Right lobe of liver (tissue), 6 donors: ENCODE data around the gene SERPING1. TPM values are rescaled to one million over a fixed set of nuclear protein-coding genes. Genes with fewer than 3 reads are reported as not detected.
"Not testable (repeated sequence)": the region's sequence is repeated elsewhere in the genome, so short reads cannot be mapped to it uniquely, and the experiment has no call there.

ENCODE experiments used
- ATAC-seq, 4 donors: fragments of 200-7000 bp; cut with Tn5 transposase; one replicate each; pipeline ENCODE4 v1.9.1; 2020; ENCODE audit warnings: mild to moderate bottlenecking in 4 of 4, moderate library complexity in 4 of 4
- DNase-seq, 3 donors: peaks; one replicate each; pipeline ENCODE4 v3.0.0-alpha.2; 2020
- H3K27ac ChIP-seq, 3 donors: fragments of 200-600 bp; one replicate each; pipeline ENCODE4 v1.8.0; 2022
- H3K27me3 ChIP-seq, 2 donors: fragments of 200-600 bp; one replicate each; pipeline ENCODE4 v1.8.0; 2022
- H3K36me3 ChIP-seq, 4 donors: fragments of 200-600 bp; sonication (generic) in 1 of 4; one replicate each; pipeline versions ENCODE4 v1.5.1 to v1.8.0; 2017 to 2022; ENCODE audit warnings: control low read depth in 1 of 4
- H3K4me1 ChIP-seq, 4 donors: fragments of 200-600 bp; sonication (generic) in 1 of 4; one replicate each; pipeline versions ENCODE4 v1.5.1 to v1.8.0; 2017 to 2022; ENCODE audit warnings: control low read depth in 1 of 4
- H3K4me3 ChIP-seq, 3 donors: fragments of 200-600 bp; one replicate each; pipeline ENCODE4 v1.8.0; 2022
- H3K9me3 ChIP-seq, 4 donors: fragments of 200-600 bp; sonication (generic) in 1 of 4; one replicate each; pipeline versions ENCODE4 v1.5.1 to v1.8.0; 2017 to 2022; ENCODE audit warnings: control low read depth in 1 of 4
- POLR2A ChIP-seq: fragments of 450-650 bp; IDR thresholded peaks from one replicate; pipeline ENCODE4 v1.6.1; 2017; ENCODE audit warnings: antibody characterized with exemption, mild to moderate bottlenecking
- WGBS: methylation state at CpG from one replicate; pipeline ENCODE4 v1.1.6; 2018; ENCODE audit warnings: low coverage, low lambda C conversion rate; ENCODE audit not compliant: insufficient coverage; ENCODE audit errors: missing lambda C conversion rate; 5-methylcytosine and 5-hydroxymethylcytosine counted together
- intact Hi-C, 2 donors: fragments of 100-400 bp; cut with DNase I; formaldehyde crosslinking; loops; one replicate each; pipeline versions ENCODE4 v1.11.2 to v1.14.1; 2022
- total RNA-seq, 6 experiments: library from RNA; depleted of rRNA in 2 of 6; stranded (reverse); fragments of >200 nt in 2 of 6; fragmentation: NEBNext Ultra II Directional in 3 of 6; extraction: Animal tissue kit (Norgen Biotek cat#: 25700) in 3 of 6; gene quantifications; one replicate each; pipeline versions ENCODE4 v1.1.0 to v1.2.4, GENCODE V29; 2016 to 2023
- TF ChIP-seq, protein P1 (sequence below), 4 donors: fragments of 200-600 bp in 3 of 4; fragments of 450-650 bp in 1 of 4; IDR thresholded peaks; one replicate each; pipeline versions ENCODE4 v1.5.1 to v1.8.0; 2016 to 2022; ENCODE audit warnings: antibody characterized with exemption in 4 of 4, mild to moderate bottlenecking in 2 of 4
- donor health status: DM: no; HTN: yes; CAD: no.
- donor health status: DM: no; HTN: no; CAD: no.
- donor health status: DM: no; HTN: no; CAD: no.
- donor health status: DM: no; HTN: yes; CAD: no.
- donor health status: DM: no; HTN: yes; CAD: no.

SERPING1 gene
- total RNA-seq, 6 experiments from 2014 or later, result 1,903 to 2,571 (median 2,194) TPM

DNA sequence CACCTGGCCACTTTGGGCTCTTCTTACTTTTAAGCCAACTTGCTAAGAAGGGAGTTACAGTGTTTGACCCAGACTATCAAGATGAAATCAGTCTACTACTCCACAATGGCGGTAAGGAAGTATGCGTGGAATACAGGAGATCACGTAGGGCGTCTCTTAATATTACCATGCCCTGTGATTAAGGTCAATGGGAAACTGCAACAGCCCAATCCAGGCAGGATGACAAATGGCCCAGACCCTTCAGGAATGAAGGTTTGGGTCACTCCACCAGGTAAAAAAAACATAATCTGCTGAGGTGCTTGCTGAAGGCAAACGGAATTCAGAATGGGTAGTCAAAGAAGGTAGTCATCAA is 53.2 kb downstream of the SERPING1 start:
- ATAC-seq (no peak), DNase-seq (no peak)
- Histone ChIP-seq H3K27ac (no peak overlapping the region), H3K9me3 (no peaks in the 10 kb centered on the region), H3K4me3 (no peak overlapping the region), H3K4me1 (peaks cover 0 to 5% (median 0%) of the 10 kb centered on the region in 4 donors), H3K27me3 (peaks cover 0 to 11% of the 10 kb centered on the region in 2 donors), H3K36me3 (no peaks in the 10 kb centered on the region)
- intact Hi-C loops, result no loop called here
- 62% methylated on average over 5 of the region's 5 CpGs for WGBS
- TF ChIP-seq, protein P1, sequence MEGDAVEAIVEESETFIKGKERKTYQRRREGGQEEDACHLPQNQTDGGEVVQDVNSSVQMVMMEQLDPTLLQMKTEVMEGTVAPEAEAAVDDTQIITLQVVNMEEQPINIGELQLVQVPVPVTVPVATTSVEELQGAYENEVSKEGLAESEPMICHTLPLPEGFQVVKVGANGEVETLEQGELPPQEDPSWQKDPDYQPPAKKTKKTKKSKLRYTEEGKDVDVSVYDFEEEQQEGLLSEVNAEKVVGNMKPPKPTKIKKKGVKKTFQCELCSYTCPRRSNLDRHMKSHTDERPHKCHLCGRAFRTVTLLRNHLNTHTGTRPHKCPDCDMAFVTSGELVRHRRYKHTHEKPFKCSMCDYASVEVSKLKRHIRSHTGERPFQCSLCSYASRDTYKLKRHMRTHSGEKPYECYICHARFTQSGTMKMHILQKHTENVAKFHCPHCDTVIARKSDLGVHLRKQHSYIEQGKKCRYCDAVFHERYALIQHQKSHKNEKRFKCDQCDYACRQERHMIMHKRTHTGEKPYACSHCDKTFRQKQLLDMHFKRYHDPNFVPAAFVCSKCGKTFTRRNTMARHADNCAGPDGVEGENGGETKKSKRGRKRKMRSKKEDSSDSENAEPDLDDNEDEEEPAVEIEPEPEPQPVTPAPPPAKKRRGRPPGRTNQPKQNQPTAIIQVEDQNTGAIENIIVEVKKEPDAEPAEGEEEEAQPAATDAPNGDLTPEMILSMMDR (IDR thresholded peaks at IDR 0.05), result no peak
- TF ChIP-seq POLR2A, result no peak

DNA sequence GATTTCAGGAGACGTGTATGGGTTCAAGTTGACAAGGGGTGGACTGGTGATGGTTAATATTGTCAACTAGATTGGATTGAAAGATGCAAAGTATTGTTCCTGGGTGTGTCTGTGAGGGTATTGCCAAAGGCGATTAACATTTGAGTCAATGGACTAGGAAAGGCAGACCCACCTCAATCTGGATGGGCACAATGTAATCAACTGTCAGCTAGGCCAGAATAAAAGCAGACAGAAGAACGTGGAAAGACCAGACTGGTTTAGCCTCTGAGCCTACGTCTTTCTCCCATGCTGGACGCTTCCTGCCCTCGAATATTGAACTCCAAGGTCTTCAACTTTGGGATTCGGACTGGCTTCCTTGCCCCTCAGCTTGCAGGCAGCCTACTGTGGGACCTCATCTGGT is 53.9 kb downstream of the SERPING1 start:
- H3K27me3 ChIP-seq, result peaks cover 0 to 7% of the 10 kb centered on the region in 2 donors
- no peak overlapping the region for H3K27ac ChIP-seq
- no peaks in the 10 kb centered on the region for H3K9me3 ChIP-seq
- no peak for TF ChIP-seq POLR2A
- TF ChIP-seq, protein P1 (IDR thresholded peaks at IDR 0.05), result no peak
- intact Hi-C loops, result no loop called here
- no peak overlapping the region for H3K4me3 ChIP-seq
- no peaks in the 10 kb centered on the region for H3K36me3 ChIP-seq
- 61% methylated on average over 5 of the region's 7 CpGs for WGBS
- peaks cover 0 to 5% (median 0%) of the 10 kb centered on the region in 4 donors for H3K4me1 ChIP-seq
- no peak for DNase-seq
- ATAC-seq, result no peak

DNA sequence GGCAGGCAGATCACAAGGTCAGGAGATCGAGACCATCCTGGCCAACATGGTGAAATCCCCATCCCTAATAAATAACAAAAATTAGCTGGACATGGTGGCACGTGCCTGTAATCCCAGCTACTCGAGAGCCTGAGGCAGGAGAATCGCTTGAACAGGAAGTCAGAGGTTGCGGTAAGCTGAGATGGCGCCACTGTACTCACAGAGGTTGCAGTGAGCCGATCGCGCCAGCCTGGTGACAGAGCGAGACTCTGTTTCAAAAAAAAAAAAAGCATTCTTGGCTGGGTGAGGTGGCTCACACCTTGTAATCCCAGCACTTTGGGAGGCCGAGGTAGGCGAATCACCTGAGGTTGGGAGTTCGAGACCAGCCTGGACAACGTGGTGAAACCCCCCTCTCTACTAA is 54.7 kb downstream of the SERPING1 start:
- H3K36me3 ChIP-seq, intact Hi-C loops, H3K4me3 ChIP-seq, H3K27me3 ChIP-seq, H3K4me1 ChIP-seq, H3K27ac ChIP-seq, ATAC-seq, DNase-seq, H3K9me3 ChIP-seq: not testable (repeated sequence)
- 61% methylated on average over 10 of the region's 14 CpGs for WGBS

DNA sequence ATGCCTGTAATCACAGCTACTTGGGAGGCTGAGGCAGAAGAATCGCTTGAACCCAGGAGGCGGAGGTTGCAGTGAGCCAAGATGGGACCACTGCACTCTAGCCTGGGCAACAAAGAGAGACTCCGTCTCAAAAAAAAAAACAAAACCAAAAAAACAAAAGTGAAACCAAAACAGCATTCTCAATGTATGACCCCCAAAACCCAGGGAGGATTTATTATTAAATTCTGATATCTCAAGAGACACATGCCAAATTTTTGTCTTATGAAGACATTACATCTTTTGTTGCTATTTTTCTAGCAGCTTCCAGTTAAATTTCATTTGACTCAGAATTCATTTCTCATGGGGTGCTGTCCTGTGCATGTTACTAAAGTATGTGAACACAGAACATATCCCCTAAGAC is 55.2 kb downstream of the SERPING1 start:
- DNase-seq (no peak), ATAC-seq (no peak)
- no peaks in the 10 kb centered on the region for H3K9me3 ChIP-seq
- H3K27ac ChIP-seq, result no peak overlapping the region
- intact Hi-C loops, result no loop called here
- H3K27me3 ChIP-seq, result no peaks in the 10 kb centered on the region
- no peaks in the 10 kb centered on the region for H3K36me3 ChIP-seq
- WGBS, result 67% methylated on average over 3 of the region's 3 CpGs
- TF ChIP-seq, protein P1 (IDR thresholded peaks at IDR 0.05), result no peak
- TF ChIP-seq POLR2A, result no peak
- no peak overlapping the region for H3K4me3 ChIP-seq
- H3K4me1 ChIP-seq, result no peaks in the 10 kb centered on the region

DNA sequence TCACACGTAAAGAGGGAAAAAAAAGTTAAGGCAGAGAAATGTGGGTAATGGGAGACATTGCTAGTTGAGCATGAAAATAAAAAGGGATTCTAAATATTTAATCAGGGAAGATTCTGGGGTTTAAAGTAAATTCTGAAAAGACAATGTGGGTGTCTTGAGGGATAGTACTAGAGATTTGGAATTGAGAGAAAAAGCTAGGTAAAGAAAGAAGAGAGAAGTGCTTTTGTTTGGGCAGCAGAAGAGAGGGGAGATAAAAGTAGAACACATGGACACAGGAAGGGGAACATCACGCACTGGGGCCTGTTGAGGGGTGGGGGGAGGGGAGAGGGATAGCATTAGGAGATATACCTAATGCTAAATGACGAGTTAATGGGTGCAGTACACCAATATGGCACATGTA is 55.7 kb downstream of the SERPING1 start:
- H3K4me3 ChIP-seq, result no peak overlapping the region
- H3K27ac ChIP-seq, result no peak overlapping the region
- DNase-seq, result no peak
- WGBS, result 31% methylated on average over 3 of the region's 3 CpGs
- intact Hi-C loops, result no loop called here
- peaks cover 0 to 2% (median 0%) of the 10 kb centered on the region in 4 donors for H3K4me1 ChIP-seq
- H3K9me3 ChIP-seq, result no peaks in the 10 kb centered on the region
- H3K27me3 ChIP-seq, result no peaks in the 10 kb centered on the region
- no peak for ATAC-seq
- TF ChIP-seq POLR2A, result no peak
- TF ChIP-seq, protein P1 (IDR thresholded peaks at IDR 0.05), result no peak
- H3K36me3 ChIP-seq, result no peaks in the 10 kb centered on the region
